Spleen (tissue), 11 donors: Measurements from ENCODE around the gene LYRM4. TPM values are rescaled to one million over a fixed set of nuclear protein-coding genes. Genes with fewer than 3 reads are reported as not detected.

Experiments
- DNase-seq: peaks from one replicate; pipeline ENCODE4 v3.0.0-alpha.2; 2020
- H3K27ac ChIP-seq, 8 donors: fragments of 200-600 bp; sonication (generic) in 7 of 8; 1 replicate in 4 of 8; 2 replicates in 4 of 8; pipeline versions ENCODE4 v1.5.0 to v1.8.0; 2016 to 2021; ENCODE audit warnings: inconsistent platforms in 4 of 8, mild to moderate bottlenecking in 4 of 8, moderate library complexity in 1 of 8
- H3K27me3 ChIP-seq, 7 donors: fragments of 200-600 bp; sonication (generic) in 6 of 7; replicated peaks in 1 of 7; 1 replicate in 4 of 7; 2 replicates in 3 of 7; pipeline versions ENCODE4 v1.5.0 to v1.8.0; 2016 to 2021; ENCODE audit warnings: inconsistent platforms in 3 of 7, mild to moderate bottlenecking in 1 of 7
- H3K36me3 ChIP-seq, 6 donors: fragments of 200-600 bp; sonication (generic) in 5 of 6; 1 replicate in 4 of 6; 2 replicates in 2 of 6; pipeline versions ENCODE4 v1.5.0 to v1.8.0; 2016 to 2021; ENCODE audit warnings: inconsistent platforms in 2 of 6
- H3K4me1 ChIP-seq, 6 donors: fragments of 200-600 bp; sonication (generic) in 5 of 6; 1 replicate in 3 of 6; 2 replicates in 3 of 6; pipeline versions ENCODE4 v1.5.0 to v1.8.0; 2016 to 2021; ENCODE audit warnings: inconsistent platforms in 3 of 6
- H3K4me3 ChIP-seq, 8 donors: fragments of 200-600 bp; sonication (generic) in 7 of 8; 1 replicate in 4 of 8; 2 replicates in 4 of 8; pipeline versions ENCODE4 v1.5.0 to v1.8.0; 2016 to 2021; ENCODE audit warnings: inconsistent platforms in 4 of 8, mild to moderate bottlenecking in 4 of 8, moderate library complexity in 2 of 8
- H3K9me3 ChIP-seq, 8 donors: fragments of 200-600 bp; sonication (generic) in 7 of 8; 1 replicate in 4 of 8; 2 replicates in 4 of 8; pipeline versions ENCODE4 v1.5.0 to v1.8.0; 2016 to 2021; ENCODE audit warnings: inconsistent platforms in 4 of 8
- POLR2A ChIP-seq, 3 donors: fragments of 450-650 bp; IDR thresholded peaks; one replicate each; pipeline ENCODE4 v1.5.1; 2017; ENCODE audit warnings: antibody characterized with exemption in 3 of 3, mild to moderate bottlenecking in 1 of 3
- POLR2AphosphoS5 ChIP-seq, 3 donors: sonication (generic); formaldehyde crosslinking; IDR thresholded peaks; one replicate each; pipeline ENCODE4 v1.5.1; 2017; ENCODE audit warnings: antibody characterized with exemption in 3 of 3
- WGBS, 5 donors: extraction: QIAGEN DNeasy Blood & Tissue Kit in 3 of 5; methylation state at CpG; one replicate each; pipeline versions ENCODE4 v1.1.5 to v1.1.7; 2013 to 2018; 5-methylcytosine and 5-hydroxymethylcytosine counted together
- intact Hi-C: fragments of 100-400 bp; cut with DNase I; formaldehyde crosslinking; loops from one replicate; pipeline ENCODE4 v1.15.0; 2023; ENCODE audit warnings: low total_unique reads
- polyA plus RNA-seq, 3 donors: library from polyadenylated mRNA; stranded (reverse); fragments of 200-250 nt; gene quantifications; one replicate each; pipeline ENCODE4 v1.2.1, GENCODE V29; 2013
- total RNA-seq, 7 donors: library from RNA; depleted of rRNA in 3 of 7; stranded (reverse); fragments of >200 nt in 3 of 7; fragmentation: NEBNext Ultra II Directional in 4 of 7; extraction: Animal tissue kit (Norgen Biotek cat#: 25700) in 4 of 7; gene quantifications; one replicate each; pipeline versions ENCODE4 v1.1.0 to v1.2.1, GENCODE V29; 2016 to 2021
- TF ChIP-seq, protein P1 (sequence below), 11 experiments: fragments of 200-600 bp in 7 of 11; fragments of 450-650 bp in 4 of 11; sonication (generic) in 4 of 11; IDR thresholded peaks in 8 of 11; conservative IDR thresholded peaks in 3 of 11; 1 replicate in 7 of 11; 2 replicates in 4 of 11; pipeline versions ENCODE4 v1.4.0 to v1.8.0; 2016 to 2021; ENCODE audit warnings: antibody characterized with exemption in 11 of 11, inconsistent platforms in 4 of 11, mild to moderate bottlenecking in 1 of 11
- donor health status: healthy with polysubstance abuse.
- donor health status: DM: no; HTN: no; CAD: no; lungs with moderate emphysema.
- donor health status: DM: no; HTN: no; CAD: no.
- donor health status: Bipolar disorder and iron deficiency.
- donor health status: healthy.
- donor health status: DM: no; HTN: no; CAD: no.
- donor health status: DM: yes; HTN: yes; CAD: no.

LYRM4 gene
- total and polyA plus RNA-seq, 10 donors = 32.1 to 58.1 (median 38.7) TPM

DNA sequence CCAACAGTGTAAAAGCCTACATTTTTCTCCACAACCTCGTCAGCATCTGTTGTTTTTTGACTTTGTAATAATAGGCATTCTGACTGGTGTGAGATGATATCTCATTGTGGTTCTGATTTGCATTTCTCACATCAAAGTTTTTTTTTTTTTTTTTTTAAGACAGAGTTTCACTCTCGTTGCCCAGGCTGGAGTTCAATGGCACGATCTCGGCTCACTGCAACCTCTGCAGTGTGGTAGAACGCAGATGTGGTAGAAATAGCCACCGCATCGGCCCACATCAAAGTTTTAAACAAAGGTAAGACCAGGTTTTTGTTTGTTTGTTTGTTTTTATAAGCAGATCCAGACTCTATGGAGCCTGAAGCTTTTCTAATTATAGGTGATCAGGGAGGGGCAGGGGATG is 188.3 kb downstream of the LYRM4 start:
- no peak overlapping the region for H3K27ac ChIP-seq
- no peaks in the 10 kb centered on the region for H3K27me3 ChIP-seq
- no peaks in the 10 kb centered on the region for H3K36me3 ChIP-seq
- no peak overlapping the region for H3K4me3 ChIP-seq
- 66 to 80% (median 75%) methylated on average over 7 of the region's 7 CpGs for WGBS, 5 donors
- TF ChIP-seq POLR2AphosphoS5 (IDR thresholded peaks at IDR 0.05) = no peak
- TF ChIP-seq POLR2A (IDR thresholded peaks at IDR 0.05) = no peak
- TF ChIP-seq, protein P1, sequence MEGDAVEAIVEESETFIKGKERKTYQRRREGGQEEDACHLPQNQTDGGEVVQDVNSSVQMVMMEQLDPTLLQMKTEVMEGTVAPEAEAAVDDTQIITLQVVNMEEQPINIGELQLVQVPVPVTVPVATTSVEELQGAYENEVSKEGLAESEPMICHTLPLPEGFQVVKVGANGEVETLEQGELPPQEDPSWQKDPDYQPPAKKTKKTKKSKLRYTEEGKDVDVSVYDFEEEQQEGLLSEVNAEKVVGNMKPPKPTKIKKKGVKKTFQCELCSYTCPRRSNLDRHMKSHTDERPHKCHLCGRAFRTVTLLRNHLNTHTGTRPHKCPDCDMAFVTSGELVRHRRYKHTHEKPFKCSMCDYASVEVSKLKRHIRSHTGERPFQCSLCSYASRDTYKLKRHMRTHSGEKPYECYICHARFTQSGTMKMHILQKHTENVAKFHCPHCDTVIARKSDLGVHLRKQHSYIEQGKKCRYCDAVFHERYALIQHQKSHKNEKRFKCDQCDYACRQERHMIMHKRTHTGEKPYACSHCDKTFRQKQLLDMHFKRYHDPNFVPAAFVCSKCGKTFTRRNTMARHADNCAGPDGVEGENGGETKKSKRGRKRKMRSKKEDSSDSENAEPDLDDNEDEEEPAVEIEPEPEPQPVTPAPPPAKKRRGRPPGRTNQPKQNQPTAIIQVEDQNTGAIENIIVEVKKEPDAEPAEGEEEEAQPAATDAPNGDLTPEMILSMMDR (IDR thresholded peaks at IDR 0.05 in 8 of 11, conservative IDR thresholded peaks at IDR 0.05 in 3 of 11) = no peak
- H3K4me1 ChIP-seq = peaks cover 0 to 4% (median 0%) of the 10 kb centered on the region in 6 donors
- DNase-seq = no peak
- H3K9me3 ChIP-seq = peaks cover 0 to 3% (median 1%) of the 10 kb centered on the region in 8 donors
- intact Hi-C loops = loop anchor here (2.0 kb wide), 1 partner anchor 16 kb away; no protein-coding TSS in a partner anchor

DNA sequence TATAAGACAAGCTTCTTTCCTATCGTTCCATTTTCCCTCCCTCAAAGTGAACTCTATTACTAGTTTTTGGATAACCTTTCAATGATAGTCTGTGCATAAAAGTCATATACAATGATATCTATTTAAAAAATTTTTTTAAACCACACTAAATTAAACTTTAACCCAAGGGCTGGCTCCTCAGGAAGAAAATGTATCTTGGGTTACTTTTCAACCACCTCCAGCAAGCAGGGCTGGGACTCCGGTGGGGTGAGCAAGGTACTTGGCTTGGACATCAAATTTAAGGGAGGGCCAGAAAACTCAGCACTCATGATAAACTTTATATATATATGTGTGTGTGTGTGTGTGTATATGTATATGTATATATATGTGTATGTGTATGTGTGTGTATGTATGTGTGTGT is 189.5 kb downstream of the LYRM4 start:
- Histone ChIP-seq H3K27ac (no peak overlapping the region), H3K36me3 (no peaks in the 10 kb centered on the region), H3K4me1 (peaks cover 0 to 1% (median 0%) of the 10 kb centered on the region in 6 donors), H3K4me3 (no peak overlapping the region), H3K9me3 (peaks cover 0 to 14% (median 9%) of the 10 kb centered on the region in 8 donors), H3K27me3 (no peaks in the 10 kb centered on the region)
- DNase-seq = no peak
- 92 to 98% (median 97%) methylated on average over 2 of the region's 2 CpGs for WGBS, 5 donors
- intact Hi-C loops = no loop called here
- TF ChIP-seq POLR2A (IDR thresholded peaks at IDR 0.05) (no peak), POLR2AphosphoS5 (IDR thresholded peaks at IDR 0.05) (no peak)
- TF ChIP-seq, protein P1 (IDR thresholded peaks at IDR 0.05 in 8 of 11, conservative IDR thresholded peaks at IDR 0.05 in 3 of 11) = no peak

DNA sequence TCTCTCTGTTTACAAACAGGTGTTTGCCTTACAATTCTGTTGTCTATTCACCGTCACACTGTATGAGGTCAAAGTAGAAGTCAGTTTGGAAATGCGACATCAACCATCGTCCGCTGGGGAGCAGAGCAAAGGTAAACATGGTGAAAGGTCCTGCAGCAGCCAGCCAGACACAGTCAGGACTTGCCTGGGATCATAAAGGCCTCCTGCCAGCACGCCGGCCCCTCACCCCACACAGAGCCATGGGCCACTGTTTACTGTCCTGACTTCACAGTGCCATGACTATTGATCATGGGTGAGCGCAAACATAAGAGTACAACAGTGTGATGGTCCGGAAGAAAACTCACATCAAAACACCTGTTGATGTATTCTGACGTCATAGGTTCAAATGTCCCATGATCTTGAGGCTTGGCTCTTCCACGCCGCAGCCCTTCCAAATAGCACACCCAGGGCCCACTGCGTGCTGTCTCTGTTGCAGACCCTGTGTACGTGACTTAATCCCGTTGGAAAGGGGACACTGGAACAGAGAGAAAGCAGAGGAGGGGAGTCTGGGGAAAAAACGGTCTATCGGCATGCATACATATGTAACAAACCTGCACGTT is 192.5 kb downstream of the LYRM4 start:
- Histone ChIP-seq H3K9me3 (peaks cover 0 to 14% (median 9%) of the 10 kb centered on the region in 8 donors), H3K27me3 (no peaks in the 10 kb centered on the region), H3K4me3 (no peak overlapping the region), H3K4me1 (no peaks in the 10 kb centered on the region), H3K27ac (no peak overlapping the region), H3K36me3 (no peaks in the 10 kb centered on the region)
- intact Hi-C loops = no loop called here
- TF ChIP-seq, protein P1 (IDR thresholded peaks at IDR 0.05 in 8 of 11, conservative IDR thresholded peaks at IDR 0.05 in 3 of 11) = no peak
- TF ChIP-seq POLR2A (IDR thresholded peaks at IDR 0.05) = no peak
- no peak for TF ChIP-seq POLR2AphosphoS5 (IDR thresholded peaks at IDR 0.05)
- no peak for DNase-seq
- 94 to 97% (median 96%) methylated on average over 17 of the region's 17 CpGs for WGBS, 5 donors

DNA sequence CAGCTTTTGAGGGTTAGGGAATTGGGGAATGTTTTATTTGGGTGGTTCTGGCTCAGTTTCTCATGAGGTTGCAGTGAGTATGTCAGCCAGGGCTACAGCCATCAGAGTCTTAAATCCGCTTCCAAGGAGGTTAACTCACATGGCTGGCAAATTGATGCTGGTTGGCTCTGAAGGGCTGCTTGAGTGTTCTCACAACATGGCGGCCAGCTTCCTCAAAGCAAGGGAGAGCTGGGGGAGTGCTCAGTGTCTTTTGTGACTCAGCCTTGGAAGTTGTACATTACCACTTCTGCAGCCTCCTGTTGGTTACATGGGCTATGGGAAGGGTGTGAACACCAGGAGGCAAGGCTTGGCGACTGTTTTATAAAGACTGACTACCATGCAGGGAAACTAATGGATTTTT is 193.4 kb downstream of the LYRM4 start:
- Histone ChIP-seq H3K4me3 (no peak overlapping the region), H3K4me1 (no peaks in the 10 kb centered on the region), H3K27ac (no peak overlapping the region), H3K27me3 (no peaks in the 10 kb centered on the region), H3K36me3 (no peaks in the 10 kb centered on the region), H3K9me3 (peaks cover 0 to 14% (median 9%) of the 10 kb centered on the region in 8 donors)
- TF ChIP-seq POLR2AphosphoS5 (IDR thresholded peaks at IDR 0.05) (no peak), POLR2A (IDR thresholded peaks at IDR 0.05) (no peak)
- TF ChIP-seq, protein P1 (IDR thresholded peaks at IDR 0.05 in 8 of 11, conservative IDR thresholded peaks at IDR 0.05 in 3 of 11) = no peak
- DNase-seq = no peak
- intact Hi-C loops = no loop called here
- 94 to 97% (median 95%) methylated on average over 3 of the region's 3 CpGs for WGBS, 5 donors
